Astrocyte (in vitro differentiated cells and primary cell): ENCODE data around the gene SLC25A36. TPM values are rescaled to one million over a fixed set of nuclear protein-coding genes. Genes with fewer than 3 reads are reported as not detected.

Experiments used
- DNase-seq: peaks from one replicate; pipeline ENCODE4 v3.0.0-alpha.2; 2010; ENCODE audit warnings: low read depth
- FAIRE-seq: peaks from 2 replicates; lab custom pipeline; 2011; peaks lifted over from hg19 to GRCh38; lab: Jason Lieb, UNC
- H2AFZ ChIP-seq: 2 replicates; pipeline ENCODE4 v1.6.0; 2012; ENCODE audit warnings: low read depth, low read length, inconsistent platforms
- H3K27ac ChIP-seq: 2 replicates; pipeline ENCODE4 v1.5.1; 2011; ENCODE audit warnings: low read depth, low read length, inconsistent platforms
- H3K27me3 ChIP-seq: 2 replicates; pipeline ENCODE4 v1.6.0; 2011; ENCODE audit warnings: low read length, inconsistent platforms; ENCODE audit not compliant: insufficient read depth
- H3K36me3 ChIP-seq: 2 replicates; pipeline ENCODE4 v1.5.1; 2011; ENCODE audit warnings: low read length, inconsistent platforms; ENCODE audit not compliant: insufficient read depth
- H3K4me1 ChIP-seq: 2 replicates; pipeline ENCODE4 v1.5.1; 2011; ENCODE audit warnings: low read length, inconsistent platforms; ENCODE audit not compliant: insufficient read depth
- H3K4me2 ChIP-seq: 2 replicates; pipeline ENCODE4 v1.6.0; 2012; ENCODE audit warnings: low read length, inconsistent platforms
- H3K4me3 ChIP-seq: 2 replicates; pipeline ENCODE4 v1.5.1; 2011; ENCODE audit warnings: low read depth, mild to moderate bottlenecking, low read length, inconsistent platforms; ENCODE audit not compliant: insufficient read depth
- H3K79me2 ChIP-seq: 2 replicates; pipeline ENCODE4 v1.6.0; 2012; ENCODE audit warnings: mild to moderate bottlenecking, low read length, inconsistent platforms; ENCODE audit not compliant: insufficient read depth
- H3K9ac ChIP-seq: 2 replicates; pipeline ENCODE4 v1.6.0; 2012; ENCODE audit warnings: mild to moderate bottlenecking, low read length, inconsistent platforms
- H3K9me3 ChIP-seq: 2 replicates; pipeline ENCODE4 v1.5.1; 2012; ENCODE audit warnings: low read depth, mild to moderate bottlenecking, low read length, inconsistent platforms; ENCODE audit not compliant: insufficient read depth
- H4K20me1 ChIP-seq: 2 replicates; pipeline ENCODE4 v1.6.0; 2012; ENCODE audit warnings: low read length, inconsistent platforms; ENCODE audit not compliant: insufficient read depth
- H3K27ac Mint-ChIP-seq: one replicate; pipeline ENCODE4 v1.8.0; 2021; ENCODE audit warnings: mild to moderate bottlenecking, mixed read lengths; ENCODE audit not compliant: unreplicated experiment
- H3K27me3 Mint-ChIP-seq: one replicate; pipeline ENCODE4 v1.8.0; 2021; ENCODE audit warnings: low read depth, mixed read lengths; ENCODE audit not compliant: unreplicated experiment
- H3K36me3 Mint-ChIP-seq: one replicate; pipeline ENCODE4 v1.8.0; 2021; ENCODE audit warnings: low read depth, mixed read lengths; ENCODE audit not compliant: unreplicated experiment
- H3K4me1 Mint-ChIP-seq: one replicate; pipeline ENCODE4 v1.8.0; 2021; ENCODE audit warnings: low read depth, mixed read lengths; ENCODE audit not compliant: unreplicated experiment
- H3K4me3 Mint-ChIP-seq: one replicate; pipeline ENCODE4 v1.8.0; 2021; ENCODE audit warnings: mild to moderate bottlenecking, moderate library complexity, mixed read lengths; ENCODE audit not compliant: unreplicated experiment
- H3K9me3 Mint-ChIP-seq: one replicate; pipeline ENCODE4 v1.8.0; 2021; ENCODE audit warnings: mild to moderate bottlenecking, mixed read lengths; ENCODE audit not compliant: unreplicated experiment
- CTCF ChIP-seq: IDR thresholded peaks from 2 replicates; pipeline ENCODE4 v1.5.1; 2011; ENCODE audit warnings: low read depth, mild to moderate bottlenecking, inconsistent platforms, low read length, moderate library complexity; ENCODE audit not compliant: insufficient read depth
- EZH2 ChIP-seq: IDR thresholded peaks from 2 replicates; pipeline ENCODE4 v1.6.1; 2012; ENCODE audit warnings: mild to moderate bottlenecking, low read length, inconsistent platforms; ENCODE audit not compliant: insufficient read depth
- total RNA-seq: library from RNA; stranded (reverse); gene quantifications from 2 replicates; pipeline ENCODE4 v1.2.1, GENCODE V29; 2021

The SLC25A36 gene
- total RNA-seq, 1 donor from 2014 or later, result 81.0 TPM

DNA sequence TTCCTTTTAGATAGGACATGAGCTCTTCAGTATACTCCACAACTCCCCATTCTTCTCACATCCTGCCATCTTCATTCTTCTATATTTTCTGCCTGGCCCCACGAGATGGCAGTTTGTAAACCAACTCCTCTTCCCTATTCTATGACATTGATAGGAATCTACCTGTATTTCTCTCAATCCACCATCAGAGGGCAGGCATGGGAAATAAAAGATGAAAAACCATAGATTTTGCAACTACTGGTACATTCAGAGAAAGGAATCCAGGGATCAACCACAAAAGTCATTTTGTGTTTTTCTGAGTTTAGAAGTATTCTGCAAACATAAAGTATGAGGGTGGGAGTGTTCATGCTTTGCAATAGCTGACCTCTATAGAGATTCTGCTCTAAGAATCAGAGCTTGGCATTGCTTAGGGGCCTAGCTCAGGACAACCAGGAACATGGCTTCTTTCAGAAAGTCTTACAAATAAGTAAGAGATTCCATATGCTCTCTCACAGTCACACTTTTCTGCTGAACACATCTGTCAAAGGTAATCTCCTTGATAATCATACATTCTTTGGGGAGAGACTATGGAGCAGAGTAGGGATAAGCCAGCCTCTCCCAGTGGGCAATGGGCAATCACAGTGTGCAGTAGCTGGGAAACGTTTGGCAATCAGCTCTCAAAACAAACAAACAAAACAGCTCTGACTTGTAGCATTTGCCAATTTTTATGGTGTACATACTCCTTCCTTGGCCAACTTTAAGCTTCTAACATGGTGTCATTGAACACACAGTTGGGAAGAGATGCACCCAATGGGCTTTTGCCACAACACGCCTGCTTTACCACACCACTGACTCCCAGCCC lies 43.1 kb upstream of the SLC25A36 start:
- no peaks in the 10 kb centered on the region for H3K36me3 Mint-ChIP-seq
- peaks cover 7% of the 10 kb centered on the region for H3K4me1 Mint-ChIP-seq
- no peak for TF ChIP-seq EZH2
- peak; percentile 72 for TF ChIP-seq CTCF
- peak overlapping the region; percentile 5 for H3K4me2 ChIP-seq
- no peaks in the 10 kb centered on the region for H3K79me2 ChIP-seq
- peak; percentile 95 for FAIRE-seq
- no peaks in the 10 kb centered on the region for H3K36me3 ChIP-seq
- no peak overlapping the region for H3K9ac ChIP-seq
- no peaks in the 10 kb centered on the region for H3K4me1 ChIP-seq
- H4K20me1 ChIP-seq, result no peaks in the 10 kb centered on the region
- peak; percentile 80 for DNase-seq
- H3K4me3 ChIP-seq, result no peak overlapping the region
- H3K9me3 ChIP-seq, result no peaks in the 10 kb centered on the region
- H3K27me3 ChIP-seq, result peaks cover 4% of the 10 kb centered on the region
- no peak overlapping the region for H3K4me3 Mint-ChIP-seq
- H3K27ac Mint-ChIP-seq, result peak overlapping the region; percentile 36
- H3K27ac ChIP-seq, result no peak overlapping the region
- H2AFZ ChIP-seq, result no peak overlapping the region
- H3K27me3 Mint-ChIP-seq, result peaks cover 2% of the 10 kb centered on the region
- H3K9me3 Mint-ChIP-seq, result no peaks in the 10 kb centered on the region

- Mint-ChIP-seq H3K9me3 (no peaks in the 10 kb centered on the region), H3K36me3 (no peaks in the 10 kb centered on the region), H3K4me3 (no peak overlapping the region), H3K27me3 (peaks cover 2% of the 10 kb centered on the region), H3K4me1 (peaks cover 7% of the 10 kb centered on the region), H3K27ac (no peak overlapping the region)
- peaks cover 4% of the 10 kb centered on the region for H3K27me3 ChIP-seq
- H3K79me2 ChIP-seq, result no peaks in the 10 kb centered on the region
- H3K4me2 ChIP-seq, result no peak overlapping the region
- no peak for FAIRE-seq
- H3K36me3 ChIP-seq, result no peaks in the 10 kb centered on the region
- no peak overlapping the region for H3K4me3 ChIP-seq
- H3K9me3 ChIP-seq, result no peaks in the 10 kb centered on the region
- H3K27ac ChIP-seq, result no peak overlapping the region
- no peak overlapping the region for H3K9ac ChIP-seq
- no peaks in the 10 kb centered on the region for H3K4me1 ChIP-seq
- no peak overlapping the region for H2AFZ ChIP-seq
- H4K20me1 ChIP-seq, result no peaks in the 10 kb centered on the region
- TF ChIP-seq EZH2 (no peak), CTCF (no peak)
- no peak for DNase-seq
Observed at GRCh38 chr3:140899363-140899762, 42.3 kb upstream of the SLC25A36 start.

- Histone ChIP-seq H3K9me3 (no peaks in the 10 kb centered on the region), H3K27me3 (no peaks in the 10 kb centered on the region), H3K79me2 (no peaks in the 10 kb centered on the region), H3K4me1 (no peaks in the 10 kb centered on the region), H4K20me1 (no peaks in the 10 kb centered on the region), H3K9ac (no peak overlapping the region), H3K4me3 (no peak overlapping the region), H3K36me3 (no peaks in the 10 kb centered on the region), H2AFZ (no peak overlapping the region), H3K4me2 (no peak overlapping the region), H3K27ac (no peak overlapping the region)
- no peak for TF ChIP-seq CTCF
- TF ChIP-seq EZH2, result no peak
- Mint-ChIP-seq H3K27ac (no peak overlapping the region), H3K4me1 (peaks cover 11% of the 10 kb centered on the region), H3K9me3 (no peaks in the 10 kb centered on the region), H3K4me3 (no peak overlapping the region), H3K27me3 (peaks cover 5% of the 10 kb centered on the region), H3K36me3 (no peaks in the 10 kb centered on the region)
- no peak for FAIRE-seq
- DNase-seq, result no peak
Observed at GRCh38 chr3:140902791-140903190, 38.8 kb upstream of the SLC25A36 start.
